Testis (tissue), 3 donors: Measurements from ENCODE around the gene PAQR3. TPM values are rescaled to one million over a fixed set of nuclear protein-coding genes. Genes with fewer than 3 reads are reported as not detected.

Experiments used
- DNase-seq: peaks from one replicate; pipeline ENCODE4 v3.0.0-alpha.2; 2019
- H3K27ac ChIP-seq, 2 donors: fragments of 200-600 bp; sonication (generic); one replicate each; pipeline ENCODE4 v1.5.1; 2019
- H3K27me3 ChIP-seq: fragments of 200-600 bp; sonication (generic); one replicate; pipeline ENCODE4 v1.5.1; 2019
- H3K36me3 ChIP-seq: fragments of 200-600 bp; sonication (generic); one replicate; pipeline ENCODE4 v1.5.1; 2017; ENCODE audit warnings: low read depth; ENCODE audit errors: missing control alignments
- H3K4me1 ChIP-seq: fragments of 200-600 bp; sonication (generic); one replicate; pipeline ENCODE4 v1.5.1; 2019
- H3K4me3 ChIP-seq, 2 donors: fragments of 200-600 bp; sonication (generic); one replicate each; pipeline ENCODE4 v1.5.1; 2017 to 2019
- H3K9me3 ChIP-seq: fragments of 200-600 bp; sonication (generic); one replicate; pipeline ENCODE4 v1.5.1; 2017
- CTCF ChIP-seq, 3 experiments: fragments of 450-650 bp in 2 of 3; fragments of 200-600 bp in 1 of 3; sonication (generic) in 1 of 3; IDR thresholded peaks; one replicate each; pipeline ENCODE4 v1.5.1; 2016 to 2019; ENCODE audit warnings: antibody characterized with exemption in 3 of 3, mild to moderate bottlenecking in 2 of 3, moderate library complexity in 1 of 3
- POLR2A ChIP-seq: fragments of 450-650 bp; IDR thresholded peaks from one replicate; pipeline ENCODE4 v1.6.1; 2017; ENCODE audit warnings: antibody characterized with exemption, mild to moderate bottlenecking, moderate library complexity
- WGBS, 2 donors: methylation state at CpG; one replicate each; pipeline ENCODE4 v1.1.5; 2018; 5-methylcytosine and 5-hydroxymethylcytosine counted together
- intact Hi-C: fragments of 100-400 bp; cut with DNase I; formaldehyde crosslinking; loops from one replicate; pipeline ENCODE4 v1.15.1; 2023; ENCODE audit warnings: low total_unique reads
- polyA plus RNA-seq: library from polyadenylated mRNA; stranded (reverse); fragments of 350-450 nt; fragmentation: Illumina TruSeq; extraction: RNeasy Lipid Tissue Mini Kit (QIAGEN cat#74804); gene quantifications from one replicate; pipeline ENCODE4 v1.2.3, GENCODE V29; 2014; ENCODE audit warnings: low read depth, low replicate concordance; ENCODE audit not compliant: insufficient read depth
- total RNA-seq, 2 donors: library from RNA; depleted of rRNA; stranded (reverse); fragments of >200 nt; gene quantifications; one replicate each; pipeline ENCODE4 v1.2.3, GENCODE V29; 2016

Gene PAQR3
- total and polyA plus RNA-seq, 3 donors from 2014 or later: 53.8 to 76.6 (median 65.5) TPM

GRCh38 chr4:78889955-78890354 is 49.3 kb downstream of the PAQR3 start:
- H3K27ac ChIP-seq: no peak overlapping the region
- no peaks in the 10 kb centered on the region for H3K9me3 ChIP-seq
- no peaks in the 10 kb centered on the region for H3K36me3 ChIP-seq
- no peak overlapping the region for H3K4me3 ChIP-seq
- H3K27me3 ChIP-seq: no peaks in the 10 kb centered on the region
- intact Hi-C loops: no loop called here
- TF ChIP-seq CTCF (IDR thresholded peaks at IDR 0.05): no peak
- TF ChIP-seq POLR2A: no peak
- no peaks in the 10 kb centered on the region for H3K4me1 ChIP-seq
- DNase-seq: no peak

GRCh38 chr4:78885598-78885997 is 53.6 kb downstream of the PAQR3 start:
- Histone ChIP-seq H3K4me3 (no peak overlapping the region), H3K27ac (no peak overlapping the region), H3K4me1 (no peaks in the 10 kb centered on the region), H3K36me3 (no peaks in the 10 kb centered on the region), H3K27me3 (no peaks in the 10 kb centered on the region), H3K9me3 (no peaks in the 10 kb centered on the region)
- intact Hi-C loops: no loop called here
- TF ChIP-seq CTCF (IDR thresholded peaks at IDR 0.05) (no peak), POLR2A (no peak)
- no peak for DNase-seq

GRCh38 chr4:78880874-78881492 is 58.3 kb downstream of the PAQR3 start:
- Histone ChIP-seq H3K4me3 (no peak overlapping the region), H3K9me3 (no peaks in the 10 kb centered on the region), H3K27me3 (no peaks in the 10 kb centered on the region), H3K27ac (no peak overlapping the region), H3K4me1 (no peaks in the 10 kb centered on the region), H3K36me3 (no peaks in the 10 kb centered on the region)
- DNase-seq: no peak
- TF ChIP-seq POLR2A: no peak
- TF ChIP-seq CTCF (IDR thresholded peaks at IDR 0.05): no peak
- intact Hi-C loops: no loop called here

GRCh38 chr4:78878031-78878430 is 61.2 kb downstream of the PAQR3 start:
- H3K4me1 ChIP-seq: no peaks in the 10 kb centered on the region
- no peaks in the 10 kb centered on the region for H3K36me3 ChIP-seq
- H3K4me3 ChIP-seq: no peak overlapping the region
- H3K27ac ChIP-seq: no peak overlapping the region
- WGBS, 2 donors: 93 to 100% methylated on average over 1 of the region's 1 CpG
- no peaks in the 10 kb centered on the region for H3K27me3 ChIP-seq
- intact Hi-C loops: no loop called here
- TF ChIP-seq POLR2A: no peak
- no peak for TF ChIP-seq CTCF (IDR thresholded peaks at IDR 0.05)
- DNase-seq: no peak
- no peaks in the 10 kb centered on the region for H3K9me3 ChIP-seq

DNA sequence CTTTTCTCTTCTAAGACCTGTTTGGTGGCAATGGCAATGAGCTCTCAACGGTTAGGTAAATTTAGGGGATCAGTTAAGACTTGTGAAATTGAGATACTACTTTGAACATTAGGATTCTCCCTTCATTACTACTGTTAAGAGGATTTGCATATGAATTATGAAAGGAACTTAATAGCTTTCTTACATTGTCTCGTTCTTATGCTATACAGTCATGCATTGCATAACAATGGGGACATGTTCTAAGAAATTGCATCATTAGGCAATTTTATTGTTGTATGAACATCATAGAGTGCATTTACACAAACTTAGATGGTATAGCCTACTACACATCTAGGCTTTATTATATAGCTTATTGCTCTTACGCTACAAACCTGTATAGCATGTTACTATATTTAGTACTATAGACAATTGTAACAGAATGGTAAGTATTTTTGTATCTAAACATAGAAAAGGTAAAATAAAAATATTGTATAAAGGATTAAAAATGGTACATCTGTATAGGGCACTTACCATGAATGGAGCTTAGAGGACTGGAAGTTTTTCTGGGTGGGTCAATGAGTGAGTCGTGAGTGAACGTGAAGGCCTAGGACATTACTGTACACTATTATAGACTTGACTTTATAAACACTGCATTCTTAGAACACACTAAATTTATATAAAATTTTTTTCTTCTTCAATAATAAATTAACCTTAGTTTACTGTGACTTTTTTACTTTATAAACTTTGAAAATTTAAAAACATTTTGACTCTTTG is 62.5 kb downstream of the PAQR3 start:
- intact Hi-C loops: no loop called here
- no peaks in the 10 kb centered on the region for H3K36me3 ChIP-seq
- no peaks in the 10 kb centered on the region for H3K27me3 ChIP-seq
- no peaks in the 10 kb centered on the region for H3K9me3 ChIP-seq
- no peak overlapping the region for H3K27ac ChIP-seq
- 85 to 92% methylated on average over 5 of the region's 5 CpGs for WGBS, 2 donors
- DNase-seq: no peak
- no peak overlapping the region for H3K4me3 ChIP-seq
- no peak for TF ChIP-seq POLR2A
- no peak for TF ChIP-seq CTCF (IDR thresholded peaks at IDR 0.05)
- no peaks in the 10 kb centered on the region for H3K4me1 ChIP-seq
